ENCODE data around the gene RHCE.

- TF ChIP-seq POLR2A (IDR thresholded peaks at IDR 0.05; ENCODE audit: low read length) = no peak
- TF ChIP-seq GATA1 (IDR thresholded peaks at IDR 0.05; ENCODE audit: low read depth, low read length) = no peak
Observed at GRCh38 chr1:25360596-25361581, 59.7 kb downstream of the RHCE start.
